H1 (cell line): Measurements from ENCODE around the gene C12orf42. TPM values are rescaled to one million over a fixed set of nuclear protein-coding genes. Genes with fewer than 3 reads are reported as not detected.

Experiments used
- CHD7 ChIP-seq: fragments of 300-600 bp; sonication (generic); IDR thresholded peaks from 2 replicates; pipeline ENCODE4 v1.7.1; 2012; ENCODE audit warnings: low read length, moderate library complexity, mild to moderate bottlenecking, inconsistent platforms; ENCODE audit not compliant: insufficient replicate concordance
- RFX5 ChIP-seq: IDR thresholded peaks from 2 replicates; pipeline ENCODE4 v1.6.1; 2011; ENCODE audit warnings: low read depth, low read length, improper control_type of control experiment, borderline replicate concordance
- polyA plus RNA-seq, 7 experiments: library from polyadenylated mRNA; depleted of rRNA in 3 of 7; stranded (reverse) in 5 of 7; unstranded in 2 of 7; fragments of >200 nt in 5 of 7; fragments of 200-250 nt in 2 of 7; gene quantifications; 1 replicate in 5 of 7; 2 replicates in 1 of 7; 4 replicates in 1 of 7; pipeline versions ENCODE4 v1.2.1 to v1.2.3, GENCODE V29; 2011 to 2013; ENCODE audit warnings: missing spikeins in 2 of 7, mixed read lengths in 2 of 7
- total RNA-seq: library from RNA; stranded (reverse); fragmentation: NEBNext Ultra II Directional; extraction: Animal tissue kit (Norgen Biotek cat#: 25700); gene quantifications from 2 replicates; pipeline ENCODE4 v1.2.1, GENCODE V29; 2021

The C12orf42 gene
- total and polyA plus RNA-seq, 2 of the 8 experiments (the other 6 are each of a cell fraction or from before 2014, with no cell fraction given), result 0.05 TPM; not detected in 1

- TF ChIP-seq RFX5, result no peak
- TF ChIP-seq CHD7, result no peak
- TF ChIP-seq, all 59 proteins: peak for 0
Observed at GRCh38 chr12:103279444-103279843, 216.3 kb downstream of the C12orf42 start (continued).
